Measurements from ENCODE around the gene SNX17.

SNX17 gene

DNA sequence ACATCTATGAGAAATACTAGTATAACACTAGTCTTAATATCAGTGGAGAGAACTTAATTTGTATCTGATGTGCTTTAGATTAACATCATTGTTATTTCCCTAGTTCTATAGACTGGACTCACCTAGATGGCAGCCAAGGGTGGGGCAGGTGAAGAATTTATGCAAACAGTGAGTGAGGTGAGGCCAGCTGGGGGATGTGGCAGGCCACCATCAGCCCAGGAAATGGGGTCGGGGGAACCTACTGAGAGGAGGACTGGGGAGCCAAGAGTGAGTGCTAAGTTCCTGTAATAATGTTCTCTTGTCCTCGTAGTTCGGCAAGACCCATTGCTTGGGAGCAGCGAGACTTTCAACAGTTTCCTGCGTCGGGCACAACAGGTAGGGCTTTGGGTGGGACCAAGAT lies 2.5 kb downstream of the SNX17 start:
- no peak for DNase-seq (ENCODE audit: extremely low read depth, insufficient read length)
- H3K36me3 ChIP-seq (ENCODE audit: control insufficient read depth, insufficient read depth, low read length) = peaks cover 46% of the 10 kb centered on the region
- TF ChIP-seq, protein P1, sequence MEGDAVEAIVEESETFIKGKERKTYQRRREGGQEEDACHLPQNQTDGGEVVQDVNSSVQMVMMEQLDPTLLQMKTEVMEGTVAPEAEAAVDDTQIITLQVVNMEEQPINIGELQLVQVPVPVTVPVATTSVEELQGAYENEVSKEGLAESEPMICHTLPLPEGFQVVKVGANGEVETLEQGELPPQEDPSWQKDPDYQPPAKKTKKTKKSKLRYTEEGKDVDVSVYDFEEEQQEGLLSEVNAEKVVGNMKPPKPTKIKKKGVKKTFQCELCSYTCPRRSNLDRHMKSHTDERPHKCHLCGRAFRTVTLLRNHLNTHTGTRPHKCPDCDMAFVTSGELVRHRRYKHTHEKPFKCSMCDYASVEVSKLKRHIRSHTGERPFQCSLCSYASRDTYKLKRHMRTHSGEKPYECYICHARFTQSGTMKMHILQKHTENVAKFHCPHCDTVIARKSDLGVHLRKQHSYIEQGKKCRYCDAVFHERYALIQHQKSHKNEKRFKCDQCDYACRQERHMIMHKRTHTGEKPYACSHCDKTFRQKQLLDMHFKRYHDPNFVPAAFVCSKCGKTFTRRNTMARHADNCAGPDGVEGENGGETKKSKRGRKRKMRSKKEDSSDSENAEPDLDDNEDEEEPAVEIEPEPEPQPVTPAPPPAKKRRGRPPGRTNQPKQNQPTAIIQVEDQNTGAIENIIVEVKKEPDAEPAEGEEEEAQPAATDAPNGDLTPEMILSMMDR (IDR thresholded peaks at IDR 0.05; ENCODE audit: insufficient read depth, low read length, poor library complexity, severe bottlenecking) = no peak
- no peak overlapping the region for H3K4me3 ChIP-seq (replicated peaks; ENCODE audit: low read depth, low read length)
- no peaks in the 10 kb centered on the region for H3K27me3 ChIP-seq (replicated peaks; ENCODE audit: control insufficient read depth, insufficient read depth, low read length)

DNA sequence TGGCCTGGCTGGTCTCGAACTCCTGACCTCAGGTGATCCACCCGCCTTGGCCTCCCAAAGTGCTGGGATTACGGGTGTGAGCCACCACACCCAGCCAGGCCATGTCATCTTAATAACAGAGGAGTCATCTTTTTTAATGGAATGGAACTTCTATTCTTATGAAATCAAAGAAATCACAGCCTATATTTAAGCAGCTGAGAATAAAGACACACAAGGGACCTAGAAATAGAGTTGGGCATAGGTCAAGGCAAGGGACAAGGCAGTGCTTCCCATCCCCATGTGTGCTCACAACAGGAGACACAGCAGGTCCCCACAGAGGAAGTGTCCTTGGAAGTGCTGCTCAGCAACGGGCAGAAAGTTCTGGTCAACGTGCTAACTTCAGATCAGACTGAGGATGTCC lies 3.2 kb downstream of the SNX17 start:
- H3K36me3 ChIP-seq (ENCODE audit: control insufficient read depth, insufficient read depth, low read length) = peaks cover 49% of the 10 kb centered on the region
- no peak for DNase-seq (ENCODE audit: extremely low read depth, insufficient read length)

DNA sequence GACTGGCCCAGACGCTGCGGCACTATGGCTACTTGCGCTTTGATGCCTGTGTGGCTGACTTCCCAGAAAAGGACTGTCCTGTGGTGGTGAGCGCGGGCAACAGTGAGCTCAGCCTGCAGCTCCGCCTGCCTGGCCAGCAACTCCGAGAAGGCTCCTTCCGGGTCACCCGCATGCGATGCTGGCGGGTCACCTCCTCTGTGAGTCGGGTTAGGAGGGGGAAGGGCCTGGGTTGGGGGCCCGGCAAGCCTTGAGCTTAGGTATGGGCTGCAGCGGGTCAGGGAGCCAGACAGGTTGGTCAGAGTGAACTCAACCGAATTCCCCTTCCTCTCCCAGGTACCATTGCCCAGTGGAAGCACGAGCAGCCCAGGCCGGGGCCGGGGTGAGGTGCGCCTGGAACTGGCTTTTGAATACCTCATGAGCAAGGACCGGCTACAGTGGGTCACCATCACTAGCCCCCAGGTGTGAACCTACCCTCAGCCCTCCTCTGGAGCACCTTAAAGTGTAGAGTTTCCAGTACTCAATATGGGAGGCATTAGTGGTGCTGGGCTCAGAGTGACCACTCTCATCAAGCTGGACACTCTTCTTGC lies 5.2 kb downstream of the SNX17 start:
- no peak for DNase-seq (ENCODE audit: extremely low read depth, insufficient read length)
- TF ChIP-seq, protein P1 (IDR thresholded peaks at IDR 0.05; ENCODE audit: insufficient read depth, low read length, poor library complexity, severe bottlenecking) = no peak
- H3K36me3 ChIP-seq (ENCODE audit: control insufficient read depth, insufficient read depth, low read length) = peaks cover 50% of the 10 kb centered on the region

More for the DNA sequence above, 3.2 kb downstream of the SNX17 start:
- Histone ChIP-seq H3K27me3 (replicated peaks; ENCODE audit: control insufficient read depth, insufficient read depth, low read length) (no peaks in the 10 kb centered on the region), H3K4me3 (replicated peaks; ENCODE audit: low read depth, low read length) (no peak overlapping the region)
- TF ChIP-seq, protein P1 (IDR thresholded peaks at IDR 0.05; ENCODE audit: insufficient read depth, low read length, poor library complexity, severe bottlenecking) = no peak

DNA sequence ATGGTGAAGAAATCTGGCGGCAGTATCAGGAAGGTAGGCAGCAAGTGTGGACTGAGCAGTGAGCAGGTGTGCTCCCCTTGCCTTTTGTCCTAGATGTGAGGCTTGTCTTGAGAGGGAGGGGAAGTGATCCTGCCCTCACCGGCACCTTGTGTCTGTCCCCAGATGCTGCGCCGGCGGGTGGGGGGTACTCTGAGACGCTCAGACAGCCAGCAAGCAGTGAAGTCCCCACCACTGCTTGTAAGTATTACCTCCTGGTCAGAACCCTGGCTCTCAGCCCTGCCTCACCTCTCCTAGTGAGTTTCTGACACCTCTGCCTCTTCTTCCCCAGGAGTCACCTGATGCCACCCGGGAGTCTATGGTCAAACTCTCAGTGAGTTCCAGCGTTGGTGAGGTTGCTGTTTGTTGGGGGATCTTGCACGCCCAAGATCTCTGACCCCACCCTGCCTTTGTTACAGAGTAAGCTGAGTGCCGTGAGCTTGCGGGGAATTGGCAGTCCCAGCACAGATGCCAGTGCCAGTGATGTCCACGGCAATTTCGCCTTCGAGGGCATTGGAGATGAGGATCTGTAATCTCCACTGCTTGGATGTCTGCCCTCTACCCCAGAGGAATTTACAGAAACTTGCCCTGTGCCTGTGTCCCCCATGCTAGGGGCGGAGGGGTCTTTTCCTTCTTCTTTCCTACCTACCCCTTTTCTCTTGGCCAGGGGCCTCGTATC lies 5.9 kb downstream of the SNX17 start:
- Histone ChIP-seq H3K27me3 (replicated peaks; ENCODE audit: control insufficient read depth, insufficient read depth, low read length) (no peaks in the 10 kb centered on the region), H3K4me3 (replicated peaks; ENCODE audit: low read depth, low read length) (no peak overlapping the region), H3K36me3 (ENCODE audit: control insufficient read depth, insufficient read depth, low read length) (peaks cover 50% of the 10 kb centered on the region)
- TF ChIP-seq, protein P1 (IDR thresholded peaks at IDR 0.05; ENCODE audit: insufficient read depth, low read length, poor library complexity, severe bottlenecking) = no peak
- no peak for DNase-seq (ENCODE audit: extremely low read depth, insufficient read length)

More for the DNA sequence above, 5.2 kb downstream of the SNX17 start:
- Histone ChIP-seq H3K27me3 (replicated peaks; ENCODE audit: control insufficient read depth, insufficient read depth, low read length) (no peaks in the 10 kb centered on the region), H3K4me3 (replicated peaks; ENCODE audit: low read depth, low read length) (no peak overlapping the region)

DNA sequence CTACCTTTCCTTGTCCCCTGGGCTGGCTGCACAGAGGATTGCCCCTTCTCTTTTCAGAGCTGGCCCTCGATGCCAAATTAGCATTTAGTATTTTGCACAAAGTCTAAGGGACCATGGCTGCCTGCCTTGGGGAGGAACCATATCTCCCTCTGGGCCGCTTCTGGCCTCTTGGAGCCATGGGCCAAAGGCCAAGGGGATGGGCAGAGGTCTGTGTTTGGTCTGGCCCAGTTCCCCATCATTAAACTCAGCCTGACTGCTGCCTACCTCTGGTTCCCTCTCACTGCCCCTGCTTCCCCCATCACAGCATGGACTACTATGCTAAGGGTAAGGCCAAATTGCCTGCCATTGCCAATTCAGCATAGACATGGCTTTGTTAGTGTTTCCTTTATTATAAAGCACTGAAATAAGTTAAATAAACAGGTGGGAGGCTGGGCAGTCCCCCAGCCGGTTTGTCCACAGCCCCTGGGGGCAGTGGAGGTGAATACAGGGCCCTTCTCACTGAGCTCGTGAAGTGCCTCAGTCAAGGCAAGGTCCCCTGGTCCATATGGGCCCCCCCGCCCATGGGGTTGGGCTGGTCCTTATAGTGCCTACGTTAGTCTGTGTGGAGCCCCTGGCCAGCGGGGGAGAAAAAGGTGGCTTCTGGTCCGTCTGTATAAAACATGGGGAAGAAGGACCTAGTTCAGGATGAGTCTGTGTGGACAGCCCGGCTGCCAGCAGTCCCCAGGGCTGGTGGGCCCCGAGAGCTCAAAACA lies 6.6 kb downstream of the SNX17 start:
- Histone ChIP-seq H3K36me3 (ENCODE audit: control insufficient read depth, insufficient read depth, low read length) (peaks cover 52% of the 10 kb centered on the region), H3K4me3 (replicated peaks; ENCODE audit: low read depth, low read length) (no peak overlapping the region), H3K27me3 (replicated peaks; ENCODE audit: control insufficient read depth, insufficient read depth, low read length) (no peaks in the 10 kb centered on the region)
- TF ChIP-seq, protein P1 (IDR thresholded peaks at IDR 0.05; ENCODE audit: insufficient read depth, low read length, poor library complexity, severe bottlenecking) = no peak
- no peak for DNase-seq (ENCODE audit: extremely low read depth, insufficient read length)
